ENCODE measurements around the gene KRT8. TPM values are rescaled to one million over a fixed set of nuclear protein-coding genes. Genes with fewer than 3 reads are reported as not detected.
A peak's percentile ranks its signal among the peaks of the same experiment; 100 is the strongest.

The KRT8 gene
- total and polyA plus RNA-seq, 2 donors (not counting 1 experiment from before 2014, with no cell fraction given): 0.24 to 0.94 TPM

- ATAC-seq (ENCODE audit: low read depth) (no peak), DNase-seq (no peak)
- Histone ChIP-seq H3K9ac (ENCODE audit: low read length) (no peak overlapping the region), H3K4me2 (replicated peaks; ENCODE audit: low read depth, low read length, poor library complexity, severe bottlenecking) (peak overlapping the region; percentile 67), H3K4me1 (ENCODE audit: control insufficient read depth in 2 of 2, insufficient read depth in 2 of 2, low read length in 2 of 2) (peaks cover 13 to 19% of the 10 kb centered on the region in 2 donors), H4K20me1 (ENCODE audit: control insufficient read depth, insufficient read depth, low read length, poor library complexity, severe bottlenecking) (no peaks in the 10 kb centered on the region), H3K36me3 (replicated peaks in 1 of 2; ENCODE audit: control extremely low read depth in 1 of 2, control insufficient read depth in 1 of 2, extremely low read depth in 1 of 2, insufficient read depth in 2 of 2, low read length in 1 of 2) (no peaks in the 10 kb centered on the region), H3K9me3 (ENCODE audit: control extremely low read depth in 1 of 3, control insufficient read depth in 2 of 3, insufficient read depth in 1 of 3, low read length in 2 of 3) (no peaks in the 10 kb centered on the region), H2AFZ (ENCODE audit: insufficient read depth, low read depth, low read length, poor library complexity, severe bottlenecking) (peak overlapping the region; percentile 68), H3K4me3 (ENCODE audit: control extremely low read depth in 1 of 5, extremely low read depth in 1 of 5, insufficient read depth in 1 of 5, low read depth in 2 of 5, low read length in 4 of 5) (no peak overlapping the region), H3K27me3 (replicated peaks in 1 of 4; ENCODE audit: control extremely low read depth in 1 of 4, control insufficient read depth in 3 of 4, insufficient read depth in 4 of 4, low read length in 3 of 4) (peaks cover 0 to 35% (median 3%) of the 10 kb centered on the region in 4 experiments), H3K79me2 (ENCODE audit: control insufficient read depth, insufficient read depth, low read length) (no peaks in the 10 kb centered on the region), H3K27ac (ENCODE audit: low read length in 2 of 2) (no peak overlapping the region)
- TF ChIP-seq CTCF (IDR thresholded peaks at IDR 0.05) (no peak), EZH2 (IDR thresholded peaks at IDR 0.05; ENCODE audit: borderline replicate concordance, insufficient read depth, low read depth, low read length, poor library complexity, severe bottlenecking) (no peak)
- Mint-ChIP-seq H3K27me3 (peaks cover 21% of the 10 kb centered on the region), H3K4me3 (no peak overlapping the region), H3K27ac (no peak overlapping the region), H3K9me3 (ENCODE audit: insufficient read depth) (no peaks in the 10 kb centered on the region), H3K4me1 (peaks cover 18% of the 10 kb centered on the region)
- intact Hi-C loops (cut with micrococcal nuclease): loop anchor here (2.0 to 10.0 kb wide), 3 partner anchors 294 to 724 kb away; no protein-coding TSS in a partner anchor
- POLR2A ChIA-PET: interaction anchor here (0.6 kb wide), 1 partner anchor 27 kb away, joined by 7 read pairs; no protein-coding TSS in a partner anchor
- WGBS (ENCODE audit: insufficient coverage): 73% methylated on average over 10 of the region's 17 CpGs
- CTCF ChIA-PET: interaction anchor here (0.6 to 10.0 kb wide), 11 partner anchors 9 to 724 kb away, joined by 3 to 260 read pairs (median 4); partner anchors contain the start of gene EIF4B
Measured at GRCh38 chr12:52878507-52879393, 26.1 kb downstream of the KRT8 start.

- Histone ChIP-seq H3K9ac (ENCODE audit: low read length) (no peak overlapping the region), H2AFZ (ENCODE audit: insufficient read depth, low read depth, low read length, poor library complexity, severe bottlenecking) (no peak overlapping the region), H3K4me2 (replicated peaks; ENCODE audit: low read depth, low read length, poor library complexity, severe bottlenecking) (no peak overlapping the region), H3K9me3 (ENCODE audit: control extremely low read depth in 1 of 3, control insufficient read depth in 2 of 3, insufficient read depth in 1 of 3, low read length in 2 of 3) (no peaks in the 10 kb centered on the region), H4K20me1 (ENCODE audit: control insufficient read depth, insufficient read depth, low read length, poor library complexity, severe bottlenecking) (no peaks in the 10 kb centered on the region), H3K36me3 (replicated peaks in 1 of 2; ENCODE audit: control extremely low read depth in 1 of 2, control insufficient read depth in 1 of 2, extremely low read depth in 1 of 2, insufficient read depth in 2 of 2, low read length in 1 of 2) (no peaks in the 10 kb centered on the region), H3K27me3 (replicated peaks in 1 of 4; ENCODE audit: control extremely low read depth in 1 of 4, control insufficient read depth in 3 of 4, insufficient read depth in 4 of 4, low read length in 3 of 4) (peaks cover 0 to 33% (median 4%) of the 10 kb centered on the region in 4 experiments), H3K4me3 (ENCODE audit: control extremely low read depth in 1 of 5, extremely low read depth in 1 of 5, insufficient read depth in 1 of 5, low read depth in 2 of 5, low read length in 4 of 5) (no peak overlapping the region), H3K79me2 (ENCODE audit: control insufficient read depth, insufficient read depth, low read length) (no peaks in the 10 kb centered on the region), H3K27ac (ENCODE audit: low read length in 2 of 2) (no peak overlapping the region), H3K4me1 (ENCODE audit: control insufficient read depth in 2 of 2, insufficient read depth in 2 of 2, low read length in 2 of 2) (peaks cover 16 to 22% of the 10 kb centered on the region in 2 donors)
- Mint-ChIP-seq H3K4me3 (no peak overlapping the region), H3K9me3 (ENCODE audit: insufficient read depth) (no peaks in the 10 kb centered on the region), H3K27me3 (peaks cover 24% of the 10 kb centered on the region), H3K27ac (no peak overlapping the region), H3K4me1 (peaks cover 25% of the 10 kb centered on the region)
- ChIA-PET CTCF (interaction anchor here (1.2 to 10.0 kb wide), 3 partner anchors 10 to 129 kb away, joined by 3 to 260 read pairs (median 4); partner anchors contain the start of gene EIF4B), POLR2A (no interaction called here)
- ATAC-seq (ENCODE audit: low read depth) (no peak), DNase-seq (no peak)
- TF ChIP-seq EZH2 (IDR thresholded peaks at IDR 0.05; ENCODE audit: borderline replicate concordance, insufficient read depth, low read depth, low read length, poor library complexity, severe bottlenecking): no peak
- no peak for TF ChIP-seq CTCF (IDR thresholded peaks at IDR 0.05)
- 87% methylated on average over 3 of the region's 3 CpGs for WGBS (ENCODE audit: insufficient coverage)
- intact Hi-C loops (cut with micrococcal nuclease): loop anchor here (10.0 kb wide), 2 partner anchors 292 to 722 kb away; no protein-coding TSS in a partner anchor
Measured at GRCh38 chr12:52877242-52877641, 27.6 kb downstream of the KRT8 start.
